Central memory CD4-positive, alpha-beta T cell (primary cell): Measurements from ENCODE around the gene EPB41L5.
"Not testable (repeated sequence)": the region's sequence is repeated elsewhere in the genome, so short reads cannot be mapped to it uniquely, and the experiment has no call there.

Experiments used
- DNase-seq: peaks from one replicate; pipeline ENCODE4 v3.0.0; 2022
- total RNA-seq, 3 experiments: gene quantifications; one replicate each; lab custom pipeline; 2026; lab: John Stamatoyannopoulos, UW

EPB41L5 gene
- 8.1 to 17.8 (median 16.8) reads per million in 3 experiments for total RNA-seq

DNA sequence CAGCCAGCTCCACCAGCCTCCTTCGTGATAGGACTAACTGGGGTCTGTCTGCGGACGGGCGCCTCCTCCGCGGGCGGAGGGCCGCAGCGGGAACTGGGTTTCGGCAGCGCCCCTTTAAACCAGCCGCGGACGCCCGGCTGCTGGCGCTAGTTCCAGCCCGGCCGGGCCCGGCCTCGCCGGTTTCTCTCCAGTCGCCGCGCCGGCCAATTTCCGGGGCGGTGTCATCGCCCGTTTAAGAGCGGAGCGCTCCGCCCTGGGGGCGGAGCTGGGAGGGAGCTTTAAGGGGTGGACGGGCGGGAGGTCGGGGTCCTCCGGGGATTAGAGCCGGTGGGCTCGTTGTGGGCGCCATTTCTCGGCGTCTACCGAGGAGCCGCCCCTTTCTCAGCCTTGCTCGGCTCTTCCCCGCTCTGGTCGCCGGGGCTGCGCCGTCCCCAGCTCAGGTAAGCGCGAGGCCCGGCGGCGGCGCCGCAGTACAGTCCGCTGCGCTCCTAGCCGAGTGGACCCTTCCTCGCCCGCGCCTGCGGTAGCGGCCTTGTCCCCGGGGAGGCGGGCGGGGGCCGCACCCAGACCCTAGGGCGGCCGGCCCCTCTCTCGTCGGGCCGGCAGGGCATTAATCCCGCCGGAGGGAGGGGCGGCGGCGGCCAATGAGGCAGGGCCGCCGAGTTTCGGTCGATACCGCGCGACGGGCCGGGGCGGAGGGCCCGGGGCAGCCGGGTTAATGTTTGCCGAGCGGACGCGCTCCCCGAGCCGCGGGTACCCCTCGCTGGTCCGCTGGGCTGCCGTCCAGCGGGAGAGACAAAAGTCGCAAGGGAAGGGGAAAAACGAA, at the start of gene EPB41L5:
Gene EPB41L5, plus strand, starts transcription at position 307 of the 826 bp plus-strand sequence. CDS start 6,008 bp downstream, outside the sequence.
- DNase-seq: peak; percentile 58

GRCh38 chr2:119981896-119982295, 31.0 kb upstream of the EPB41L5 start:
- no peak for DNase-seq

- DNase-seq: no peak
Observed at GRCh38 chr2:119982506-119982905, 30.4 kb upstream of the EPB41L5 start.

GRCh38 chr2:119983108-119983507, 29.8 kb upstream of the EPB41L5 start:
- DNase-seq: no peak

- DNase-seq: no peak
Observed at GRCh38 chr2:119996148-119996547, 16.7 kb upstream of the EPB41L5 start.

GRCh38 chr2:119996896-119997891, 15.7 kb upstream of the EPB41L5 start:
- DNase-seq: not testable (repeated sequence)

DNA sequence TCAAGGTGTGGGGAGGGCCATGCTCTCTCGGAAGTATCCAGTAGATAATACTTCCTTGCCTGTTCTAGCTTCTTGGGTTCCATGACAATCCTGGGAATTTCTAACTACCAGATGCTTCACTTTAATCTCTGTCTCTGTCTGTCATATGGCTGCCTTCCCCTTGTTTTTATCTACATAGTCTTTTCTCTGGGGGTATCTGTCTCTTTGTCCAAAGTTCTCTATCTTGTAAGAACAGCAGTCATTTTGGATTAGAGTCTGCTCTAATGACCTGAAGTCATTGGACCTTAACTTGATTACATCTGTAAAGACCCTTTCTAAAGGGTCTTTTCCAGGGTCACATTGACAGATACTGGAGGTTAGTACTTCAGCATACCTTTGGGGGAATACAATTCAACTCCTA, 11.4 kb upstream of the EPB41L5 start:
- DNase-seq: no peak

DNA sequence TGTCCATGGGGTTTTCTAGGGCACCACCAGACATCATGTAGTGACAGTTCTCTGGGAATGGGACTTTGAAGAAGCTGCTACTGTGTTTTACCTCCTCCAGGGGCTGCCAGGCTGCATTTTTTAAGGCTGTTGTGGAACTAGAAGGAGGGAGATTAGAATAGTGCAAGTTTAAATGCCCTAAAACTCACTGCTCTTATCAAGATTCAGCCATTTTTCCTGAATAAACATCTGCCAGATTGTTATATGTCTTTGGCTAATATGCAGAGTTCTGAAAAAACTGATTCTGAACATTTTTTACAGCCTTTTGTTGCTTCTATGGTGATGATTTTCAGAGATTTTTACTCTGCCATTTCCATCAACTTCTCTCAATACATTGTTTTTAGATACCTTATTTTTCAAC, 8.6 kb upstream of the EPB41L5 start:
- no peak for DNase-seq

DNA sequence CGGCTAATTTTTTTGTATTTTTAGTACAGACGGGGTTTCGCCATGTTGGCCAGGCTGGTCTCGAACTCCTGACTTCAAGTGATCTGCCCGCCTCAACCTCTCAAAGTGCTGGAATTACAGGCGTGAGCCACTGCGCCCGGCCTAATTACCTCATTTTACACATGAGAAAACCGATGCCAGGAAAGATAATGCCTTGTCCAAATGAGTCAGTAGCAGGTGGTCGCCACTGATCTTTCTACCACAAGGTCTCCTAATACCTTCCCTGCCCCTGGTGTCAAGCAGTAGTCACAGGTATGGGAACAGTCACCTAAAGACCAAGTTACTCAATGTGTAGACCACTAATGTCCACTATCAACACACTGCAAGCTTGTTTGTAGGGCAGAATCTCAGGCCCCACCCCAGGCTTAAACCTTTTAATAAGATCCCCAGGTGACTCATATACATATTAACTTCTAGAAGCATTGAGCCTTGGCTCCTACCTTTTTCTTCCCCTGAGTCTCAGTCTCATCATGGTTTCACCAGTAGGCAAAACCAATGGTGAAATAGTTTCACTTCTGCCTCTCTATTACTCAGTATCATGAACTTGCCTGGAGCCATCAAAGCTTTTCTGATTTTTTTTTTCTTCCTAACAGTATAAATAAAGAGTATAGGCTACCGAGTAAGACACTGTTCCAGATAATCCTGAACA, 6.9 kb upstream of the EPB41L5 start:
- DNase-seq: no peak

GRCh38 chr2:120007851-120008250, 5.0 kb upstream of the EPB41L5 start:
- DNase-seq: no peak

DNA sequence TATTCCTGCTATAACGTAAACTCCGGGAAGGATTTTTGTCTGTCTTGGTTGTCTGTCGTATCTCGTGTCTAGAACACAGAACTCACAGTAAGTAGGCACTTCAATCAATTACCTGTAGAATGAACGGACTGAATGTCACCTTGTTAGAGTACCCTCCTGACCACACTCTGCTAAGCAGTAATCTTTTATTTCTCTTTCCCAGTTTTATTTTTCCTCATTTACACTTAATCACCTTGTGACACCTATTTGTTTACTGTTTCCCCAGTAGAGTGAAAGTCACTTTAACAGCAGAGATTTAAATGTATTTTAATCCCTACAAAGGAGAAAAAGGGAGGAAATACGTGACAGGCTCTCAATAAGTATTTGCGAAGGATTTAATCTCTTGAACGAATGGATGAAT, 514 bp upstream of the EPB41L5 start:
- DNase-seq: no peak

- DNase-seq: peak; percentile 3
Observed at GRCh38 chr2:120013597-120014223, 833 bp downstream of the EPB41L5 start.

- DNase-seq: no peak
Observed at GRCh38 chr2:120014226-120014980, 1.5 kb downstream of the EPB41L5 start.

DNA sequence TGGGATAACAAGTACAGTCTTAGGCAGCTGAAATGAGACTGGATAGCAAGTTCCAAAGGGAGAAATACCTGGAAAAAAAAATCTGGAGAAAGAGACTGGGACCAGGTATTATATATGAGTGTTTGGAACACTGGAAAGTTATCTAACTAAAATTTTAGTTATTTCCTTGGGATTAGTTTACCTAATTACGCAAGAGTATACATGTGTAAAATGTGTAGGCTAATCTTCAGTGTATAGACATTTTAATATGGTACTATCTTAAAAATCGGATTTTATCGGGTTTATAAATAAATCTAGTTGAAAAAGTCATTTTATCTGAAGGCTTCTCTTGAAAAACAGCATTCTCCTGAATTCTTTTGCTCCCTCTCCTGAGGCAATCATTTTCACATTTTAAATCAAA, 3.9 kb downstream of the EPB41L5 start:
- DNase-seq: no peak

- DNase-seq: no peak
Observed at GRCh38 chr2:120017201-120017600, 4.3 kb downstream of the EPB41L5 start.

GRCh38 chr2:120018549-120018948, 5.7 kb downstream of the EPB41L5 start:
- DNase-seq: no peak

DNA sequence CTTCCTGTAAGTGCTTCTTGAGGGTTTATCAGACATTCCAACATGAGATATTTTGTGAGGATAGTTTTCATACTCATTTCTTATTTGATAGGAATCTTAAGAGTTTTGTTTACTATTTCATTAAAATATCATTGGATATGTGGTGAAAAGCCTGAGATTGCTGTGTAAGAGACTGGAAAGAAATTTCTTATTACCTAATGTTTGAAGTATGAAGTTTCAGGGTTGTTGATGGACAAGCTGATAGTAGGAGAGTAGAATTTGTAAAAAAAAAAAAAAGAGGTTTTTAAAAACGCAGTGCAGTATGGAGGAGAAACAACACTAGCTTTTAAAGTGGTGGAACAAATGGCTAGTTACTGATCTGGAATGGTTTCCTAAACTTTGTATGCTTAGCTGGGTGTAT, 7.7 kb downstream of the EPB41L5 start:
- DNase-seq: no peak

- not testable (repeated sequence) for DNase-seq
Observed at GRCh38 chr2:120022505-120022904, 9.6 kb downstream of the EPB41L5 start.

DNA sequence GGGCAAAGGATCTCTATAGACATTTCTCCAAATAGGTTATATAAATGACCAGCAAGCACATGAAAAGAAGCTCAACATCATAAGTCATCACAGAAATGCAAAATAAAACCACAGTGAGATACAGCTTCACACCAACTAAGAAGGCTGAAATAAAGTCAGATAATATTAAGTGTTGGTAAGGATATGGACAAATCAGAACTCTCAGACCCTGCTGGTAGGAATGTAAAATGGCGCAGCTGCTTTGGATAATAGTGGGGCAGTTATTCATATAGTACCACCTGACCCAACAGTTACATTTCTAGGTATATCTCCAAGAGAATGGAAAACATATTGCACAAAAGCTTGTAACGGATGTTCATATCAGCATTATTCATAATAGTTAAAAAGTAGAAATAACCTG, 14.0 kb downstream of the EPB41L5 start:
- no peak for DNase-seq

DNA sequence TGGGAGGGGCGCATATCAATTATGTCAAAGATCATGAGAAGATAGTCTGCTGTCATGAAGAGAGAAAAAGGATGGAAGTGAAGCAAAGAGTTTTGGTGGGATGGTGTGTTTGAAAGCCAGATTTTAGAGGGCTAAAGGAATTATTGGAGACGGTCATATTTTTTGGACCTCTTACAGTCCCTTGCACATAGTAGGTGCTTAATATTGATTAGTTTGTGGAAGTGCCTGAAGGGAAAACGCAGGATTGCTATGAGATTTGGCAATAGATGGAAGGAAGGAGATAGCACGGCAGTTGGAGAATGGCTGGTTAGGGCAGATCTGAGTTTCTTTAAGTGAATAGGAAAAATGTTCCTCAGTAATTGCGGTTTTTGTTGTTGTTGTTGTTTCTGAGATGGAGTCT, 15.9 kb downstream of the EPB41L5 start:
- DNase-seq: no peak
